Measurements from ENCODE around the gene PKHD1.

DNA sequence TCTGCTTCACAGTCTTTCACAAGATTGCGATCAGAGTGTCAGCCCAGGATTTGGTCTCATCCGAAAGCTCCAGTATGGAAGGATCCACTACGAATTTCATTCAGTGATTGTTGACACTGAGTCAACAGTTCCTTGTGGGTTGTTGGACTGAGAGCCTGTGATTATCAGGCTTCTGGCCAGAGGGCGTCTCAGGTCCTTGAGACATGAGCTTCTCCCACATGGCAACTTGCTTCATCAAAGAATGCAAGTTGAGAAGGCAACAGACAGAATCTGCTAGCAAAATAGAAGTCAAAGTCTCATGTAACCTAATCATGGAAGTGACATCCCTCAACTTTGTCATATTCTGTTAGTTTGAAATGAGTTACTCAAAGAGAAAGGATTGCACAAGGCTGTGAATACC, 40.5 kb upstream of the PKHD1 start:
- TF ChIP-seq, protein P1, sequence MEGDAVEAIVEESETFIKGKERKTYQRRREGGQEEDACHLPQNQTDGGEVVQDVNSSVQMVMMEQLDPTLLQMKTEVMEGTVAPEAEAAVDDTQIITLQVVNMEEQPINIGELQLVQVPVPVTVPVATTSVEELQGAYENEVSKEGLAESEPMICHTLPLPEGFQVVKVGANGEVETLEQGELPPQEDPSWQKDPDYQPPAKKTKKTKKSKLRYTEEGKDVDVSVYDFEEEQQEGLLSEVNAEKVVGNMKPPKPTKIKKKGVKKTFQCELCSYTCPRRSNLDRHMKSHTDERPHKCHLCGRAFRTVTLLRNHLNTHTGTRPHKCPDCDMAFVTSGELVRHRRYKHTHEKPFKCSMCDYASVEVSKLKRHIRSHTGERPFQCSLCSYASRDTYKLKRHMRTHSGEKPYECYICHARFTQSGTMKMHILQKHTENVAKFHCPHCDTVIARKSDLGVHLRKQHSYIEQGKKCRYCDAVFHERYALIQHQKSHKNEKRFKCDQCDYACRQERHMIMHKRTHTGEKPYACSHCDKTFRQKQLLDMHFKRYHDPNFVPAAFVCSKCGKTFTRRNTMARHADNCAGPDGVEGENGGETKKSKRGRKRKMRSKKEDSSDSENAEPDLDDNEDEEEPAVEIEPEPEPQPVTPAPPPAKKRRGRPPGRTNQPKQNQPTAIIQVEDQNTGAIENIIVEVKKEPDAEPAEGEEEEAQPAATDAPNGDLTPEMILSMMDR (conservative IDR thresholded peaks at IDR 0.05; ENCODE audit: low read depth, low read length): no peak
- TF ChIP-seq EZH2 (IDR thresholded peaks at IDR 0.05; ENCODE audit: low read length, unreplicated experiment): no peak
